H1 (cell line): ENCODE data around the gene SNAI1. TPM values are rescaled to one million over a fixed set of nuclear protein-coding genes. Genes with fewer than 3 reads are reported as not detected.

Experiments
- CTCF ChIA-PET: fragments of 300-600 bp; sonication (Branson Sonifier 250); formaldehyde crosslinking; loops from one replicate; lab custom pipeline; 2021; ENCODE audit not compliant: partially characterized antibody; lab: Charles Lee
- POLR2A ChIA-PET: fragments of 300-600 bp; sonication (Branson Sonifier 250); formaldehyde crosslinking; loops from one replicate; lab custom pipeline; 2021; ENCODE audit warnings: inconsistent platforms; ENCODE audit not compliant: partially characterized antibody; lab: Charles Lee
- DNase-seq, 2 experiments: peaks; one replicate each; pipeline versions ENCODE4 v3.0.0 to v3.0.0-alpha.2; 2010 to 2022; ENCODE audit warnings: low spot score in 2 of 2, low read depth in 1 of 2, mixed read lengths in 1 of 2
- FAIRE-seq: peaks from 2 replicates; lab custom pipeline; 2011; peaks lifted over from hg19 to GRCh38; lab: Jason Lieb, UNC
- H2AFZ ChIP-seq: 2 replicates; pipeline ENCODE4 v1.8.1; 2012; ENCODE audit warnings: low read length, inconsistent platforms
- H2AK5ac ChIP-seq: 2 replicates; pipeline ENCODE4 v1.6.1; 2013; ENCODE audit warnings: low read depth, low read length
- H2BK120ac ChIP-seq: replicated peaks from 2 replicates; pipeline ENCODE3; 2013; ENCODE audit warnings: low read depth, low read length, inconsistent platforms
- H2BK12ac ChIP-seq: 2 replicates; pipeline ENCODE4 v1.6.1; 2013; ENCODE audit warnings: low read depth, low read length
- H2BK15ac ChIP-seq: 2 replicates; pipeline ENCODE4 v1.6.1; 2013; ENCODE audit warnings: low read length
- H2BK20ac ChIP-seq: 2 replicates; pipeline ENCODE4 v1.6.1; 2013; ENCODE audit warnings: low read length
- H2BK5ac ChIP-seq: 2 replicates; pipeline ENCODE4 v1.6.1; 2013; ENCODE audit warnings: low read depth, low read length
- H3K14ac ChIP-seq: 2 replicates; pipeline ENCODE4 v1.6.1; 2013; ENCODE audit warnings: inconsistent platforms; ENCODE audit not compliant: insufficient read length
- H3K18ac ChIP-seq: 2 replicates; pipeline ENCODE4 v1.6.1; 2013; ENCODE audit warnings: low read length; ENCODE audit errors: extremely low read depth
- H3K23ac ChIP-seq: 2 replicates; pipeline ENCODE4 v1.6.1; 2013; ENCODE audit warnings: inconsistent platforms; ENCODE audit not compliant: insufficient read length
- H3K23me2 ChIP-seq: 2 replicates; pipeline ENCODE4 v1.6.1; 2013; ENCODE audit warnings: low read depth, low read length
- H3K27ac ChIP-seq: 2 replicates; pipeline ENCODE4 v1.6.1; 2011; ENCODE audit warnings: low read depth, low read length, inconsistent platforms
- H3K27me3 ChIP-seq, 4 experiments: replicated peaks in 1 of 4; 1 replicate in 1 of 4; 2 replicates in 3 of 4; pipeline versions ENCODE4 v1.6.1 to v1.8.1; 2011 to 2013; ENCODE audit warnings: low read length in 3 of 4, mild to moderate bottlenecking in 3 of 4, inconsistent platforms in 2 of 4, mixed read lengths in 2 of 4, moderate library complexity in 1 of 4; ENCODE audit not compliant: control insufficient read depth in 3 of 4, insufficient read depth in 3 of 4; ENCODE audit errors: extremely low read depth in 1 of 4
- H3K36me3 ChIP-seq, 4 experiments: 2 replicates each; pipeline versions ENCODE4 v1.6.1 to v1.8.1; 2011 to 2013; ENCODE audit warnings: mild to moderate bottlenecking in 4 of 4, low read length in 3 of 4, moderate library complexity in 2 of 4, control low read depth in 1 of 4, inconsistent platforms in 1 of 4; ENCODE audit not compliant: insufficient read depth in 4 of 4, control insufficient read depth in 2 of 4
- H3K4ac ChIP-seq: replicated peaks from 2 replicates; pipeline ENCODE3; 2013; ENCODE audit warnings: low read length, low read depth, mixed read lengths, inconsistent platforms; ENCODE audit not compliant: insufficient read length
- H3K4me1 ChIP-seq, 4 experiments: replicated peaks in 1 of 4; 1 replicate in 1 of 4; 2 replicates in 3 of 4; pipeline versions ENCODE4 v1.6.1 to v1.8.1; 2011 to 2013; ENCODE audit warnings: low read length in 3 of 4, inconsistent platforms in 2 of 4, mixed read lengths in 1 of 4; ENCODE audit not compliant: insufficient read depth in 4 of 4, control insufficient read depth in 3 of 4
- H3K4me2 ChIP-seq, 2 experiments: 2 replicates each; pipeline versions ENCODE4 v1.6.1 to v1.8.1; 2011 to 2013; ENCODE audit warnings: low read depth in 2 of 2, low read length in 2 of 2, control low read depth in 1 of 2, inconsistent platforms in 1 of 2, mild to moderate bottlenecking in 1 of 2; ENCODE audit not compliant: insufficient read depth in 1 of 2
- H3K4me3 ChIP-seq, 4 experiments: fragments of 200-600, 300-600 bp in 1 of 4; sonication (generic), shearing (Covaris generic), sonication (Bioruptor Twin) in 1 of 4; 2 replicates each; pipeline versions ENCODE4 v1.5.1 to v1.8.1; 2011 to 2016; ENCODE audit warnings: low read length in 4 of 4, low read depth in 3 of 4, control low read depth in 2 of 4, inconsistent platforms in 2 of 4, mild to moderate bottlenecking in 2 of 4, mixed read lengths in 1 of 4, moderate library complexity in 1 of 4; ENCODE audit not compliant: insufficient read depth in 2 of 4; ENCODE audit errors: extremely low read depth in 1 of 4
- H3K56ac ChIP-seq: replicated peaks from 2 replicates; pipeline ENCODE3; 2013; ENCODE audit warnings: low read depth, mild to moderate bottlenecking, mixed read lengths, low read length, inconsistent platforms; ENCODE audit not compliant: insufficient read length
- H3K79me1 ChIP-seq: 2 replicates; pipeline ENCODE4 v1.6.1; 2013; ENCODE audit warnings: low read depth, low read length, control low read depth
- H3K79me2 ChIP-seq, 2 experiments: 2 replicates each; pipeline versions ENCODE4 v1.6.1 to v1.8.1; 2012 to 2013; ENCODE audit warnings: low read length in 2 of 2, mild to moderate bottlenecking in 2 of 2, inconsistent platforms in 1 of 2; ENCODE audit not compliant: insufficient read depth in 2 of 2, control insufficient read depth in 1 of 2
- H3K9ac ChIP-seq, 4 experiments: replicated peaks in 1 of 4; 1 replicate in 1 of 4; 2 replicates in 3 of 4; pipeline versions ENCODE4 v1.6.1 to v1.8.1; 2011 to 2013; ENCODE audit warnings: low read depth in 3 of 4, low read length in 3 of 4, control low read depth in 2 of 4, mild to moderate bottlenecking in 2 of 4, moderate library complexity in 2 of 4, inconsistent platforms in 1 of 4; ENCODE audit errors: extremely low read depth in 1 of 4
- H3K9me3 ChIP-seq, 2 experiments: 2 replicates each; pipeline versions ENCODE4 v1.6.1 to v1.8.1; 2012 to 2013; ENCODE audit warnings: mild to moderate bottlenecking in 2 of 2, moderate library complexity in 2 of 2, control low read depth in 1 of 2, inconsistent platforms in 1 of 2, low read depth in 1 of 2, low read length in 1 of 2, mixed read lengths in 1 of 2; ENCODE audit not compliant: insufficient read depth in 2 of 2
- H4K20me1 ChIP-seq, 2 experiments: replicated peaks in 1 of 2; 2 replicates each; pipeline versions ENCODE3 to v1.8.1; 2011 to 2013; ENCODE audit warnings: inconsistent platforms in 2 of 2, low read length in 2 of 2, mild to moderate bottlenecking in 1 of 2; ENCODE audit not compliant: insufficient read depth in 2 of 2, control insufficient read depth in 1 of 2
- H4K5ac ChIP-seq: 2 replicates; pipeline ENCODE4 v1.6.1; 2013; ENCODE audit warnings: low read length, low read depth, mixed read lengths, inconsistent platforms; ENCODE audit not compliant: insufficient read length
- H4K8ac ChIP-seq: 2 replicates; pipeline ENCODE4 v1.8.0; 2013; ENCODE audit warnings: mild to moderate bottlenecking, moderate library complexity, low read length, inconsistent platforms; ENCODE audit not compliant: insufficient read depth; ENCODE audit errors: extremely low read depth
- H4K91ac ChIP-seq: replicated peaks from 2 replicates; pipeline ENCODE3; 2013; ENCODE audit warnings: low read length, mixed read lengths, inconsistent platforms; ENCODE audit not compliant: insufficient read length
- GTF2F1 ChIP-seq: IDR thresholded peaks from 2 replicates; pipeline ENCODE4 v1.6.1; 2012; ENCODE audit warnings: low read depth, low read length, improper control_type of control experiment, borderline replicate concordance
- MAFK ChIP-seq: IDR thresholded peaks from 2 replicates; pipeline ENCODE4 v1.6.1; 2012; ENCODE audit warnings: low read depth, mild to moderate bottlenecking, improper control_type of control experiment, low read length
- PHF8 ChIP-seq: fragments of 200-600 bp; sonication (generic); conservative IDR thresholded peaks from 2 replicates; pipeline ENCODE4 v1.7.1; 2012; ENCODE audit warnings: low read depth, mild to moderate bottlenecking, inconsistent platforms, low read length, moderate library complexity
- WGBS, 2 experiments: shearing (Covaris generic) in 1 of 2; methylation state at CpG; one replicate each; pipeline versions ENCODE4 v1.1.6 to v1.1.7; 2013 to 2015; ENCODE audit warnings: low lambda C conversion rate in 2 of 2, mixed read lengths in 2 of 2, inconsistent platforms in 1 of 2, low coverage in 1 of 2, missing lambda C conversion rate in 1 of 2; ENCODE audit not compliant: insufficient replicate concordance in 2 of 2, insufficient coverage in 1 of 2, insufficient read length in 1 of 2; ENCODE audit errors: extremely low coverage in 1 of 2, missing lambda C conversion rate in 1 of 2; 5-methylcytosine and 5-hydroxymethylcytosine counted together
- polyA plus RNA-seq, 7 experiments: library from polyadenylated mRNA; depleted of rRNA in 3 of 7; stranded (reverse) in 5 of 7; unstranded in 2 of 7; fragments of >200 nt in 5 of 7; fragments of 200-250 nt in 2 of 7; gene quantifications; 1 replicate in 5 of 7; 2 replicates in 1 of 7; 4 replicates in 1 of 7; pipeline versions ENCODE4 v1.2.1 to v1.2.3, GENCODE V29; 2011 to 2013; ENCODE audit warnings: missing spikeins in 2 of 7, mixed read lengths in 2 of 7
- total RNA-seq: library from RNA; stranded (reverse); fragmentation: NEBNext Ultra II Directional; extraction: Animal tissue kit (Norgen Biotek cat#: 25700); gene quantifications from 2 replicates; pipeline ENCODE4 v1.2.1, GENCODE V29; 2021
- TF ChIP-seq, protein P1 (sequence below), 3 experiments: IDR thresholded peaks; 1 replicate in 2 of 3; 2 replicates in 1 of 3; pipeline versions ENCODE4 v1.5.1 to v1.6.1; 2011; ENCODE audit warnings: low read length in 3 of 3, mild to moderate bottlenecking in 3 of 3, inconsistent platforms in 2 of 3, low read depth in 1 of 3, moderate library complexity in 1 of 3; ENCODE audit not compliant: insufficient read depth in 1 of 3; ENCODE audit errors: control extremely low read depth in 1 of 3
- TF ChIP-seq, protein P2 (sequence below): IDR thresholded peaks from 2 replicates; pipeline ENCODE4 v1.6.1; 2012; ENCODE audit warnings: inconsistent platforms

The SNAI1 gene
- total and polyA plus RNA-seq, 2 of the 8 experiments (the other 6 are each of a cell fraction or from before 2014, with no cell fraction given) = 6.5 to 8.0 TPM

DNA sequence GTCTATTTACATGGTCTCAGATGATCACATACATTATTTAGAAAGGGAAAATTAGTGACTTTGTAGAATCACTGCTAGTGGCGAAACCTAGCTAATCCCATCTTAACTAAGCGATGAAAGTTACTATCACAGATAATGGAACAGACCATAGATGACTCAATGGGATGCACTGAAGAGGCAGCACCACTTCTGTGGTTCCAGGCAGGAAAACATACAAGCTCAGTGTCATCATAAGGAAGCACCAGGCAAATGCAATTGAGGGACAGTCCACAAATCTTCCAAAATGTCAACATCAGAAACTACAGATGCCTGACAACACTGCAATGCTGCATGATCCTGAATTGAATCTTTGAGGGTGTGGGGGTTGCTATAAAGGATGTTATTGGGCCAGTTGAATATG, 15.9 kb upstream of the SNAI1 start:
- 91% methylated on average over 2 of the region's 2 CpGs; no CpG with 5 or more reads in 1 of the 2 experiments for WGBS, 2 experiments
- Histone ChIP-seq H2AFZ (no peak overlapping the region), H3K4me1 (peaks cover 0 to 7% (median 2%) of the 10 kb centered on the region in 4 experiments; a peak in 2 of 7 replicates), H4K8ac (no peak overlapping the region), H3K18ac (no peak overlapping the region), H3K4ac (no peak overlapping the region), H3K23me2 (no peaks in the 10 kb centered on the region), H3K79me2 (no peaks in the 10 kb centered on the region), H4K20me1 (no peaks in the 10 kb centered on the region), H2BK12ac (no peak overlapping the region), H3K9me3 (no peaks in the 10 kb centered on the region), H2BK15ac (no peak overlapping the region), H2BK5ac (no peak overlapping the region), H3K4me3 (no peak overlapping the region), H2AK5ac (no peak overlapping the region), H4K5ac (no peak overlapping the region), H3K23ac (no peak overlapping the region), H3K4me2 (no peak overlapping the region), H3K27me3 (no peaks in the 10 kb centered on the region), H3K9ac (no peak overlapping the region), H2BK120ac (no peak overlapping the region), H3K56ac (no peak overlapping the region), H2BK20ac (no peak overlapping the region), H3K14ac (no peak overlapping the region), H3K79me1 (no peaks in the 10 kb centered on the region), H3K27ac (no peak overlapping the region), H4K91ac (no peak overlapping the region), H3K36me3 (no peaks in the 10 kb centered on the region)
- FAIRE-seq = no peak
- ChIA-PET POLR2A (interaction anchor here (1.5 kb wide), 1 partner anchor 17 kb away, joined by 4 read pairs; no protein-coding TSS in a partner anchor), CTCF (interaction anchor here (0.6 to 3.9 kb wide), 6 partner anchors 12 to 160 kb away, joined by 3 to 22 read pairs (median 8); no protein-coding TSS in a partner anchor)
- no peak for DNase-seq
- TF ChIP-seq, protein P1, sequence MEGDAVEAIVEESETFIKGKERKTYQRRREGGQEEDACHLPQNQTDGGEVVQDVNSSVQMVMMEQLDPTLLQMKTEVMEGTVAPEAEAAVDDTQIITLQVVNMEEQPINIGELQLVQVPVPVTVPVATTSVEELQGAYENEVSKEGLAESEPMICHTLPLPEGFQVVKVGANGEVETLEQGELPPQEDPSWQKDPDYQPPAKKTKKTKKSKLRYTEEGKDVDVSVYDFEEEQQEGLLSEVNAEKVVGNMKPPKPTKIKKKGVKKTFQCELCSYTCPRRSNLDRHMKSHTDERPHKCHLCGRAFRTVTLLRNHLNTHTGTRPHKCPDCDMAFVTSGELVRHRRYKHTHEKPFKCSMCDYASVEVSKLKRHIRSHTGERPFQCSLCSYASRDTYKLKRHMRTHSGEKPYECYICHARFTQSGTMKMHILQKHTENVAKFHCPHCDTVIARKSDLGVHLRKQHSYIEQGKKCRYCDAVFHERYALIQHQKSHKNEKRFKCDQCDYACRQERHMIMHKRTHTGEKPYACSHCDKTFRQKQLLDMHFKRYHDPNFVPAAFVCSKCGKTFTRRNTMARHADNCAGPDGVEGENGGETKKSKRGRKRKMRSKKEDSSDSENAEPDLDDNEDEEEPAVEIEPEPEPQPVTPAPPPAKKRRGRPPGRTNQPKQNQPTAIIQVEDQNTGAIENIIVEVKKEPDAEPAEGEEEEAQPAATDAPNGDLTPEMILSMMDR (IDR thresholded peaks at IDR 0.05; ENCODE audit: control extremely low read depth in 1 of 3, insufficient read depth in 1 of 3, low read depth in 1 of 3, low read length in 3 of 3) = no peak
- TF ChIP-seq, protein P2, sequence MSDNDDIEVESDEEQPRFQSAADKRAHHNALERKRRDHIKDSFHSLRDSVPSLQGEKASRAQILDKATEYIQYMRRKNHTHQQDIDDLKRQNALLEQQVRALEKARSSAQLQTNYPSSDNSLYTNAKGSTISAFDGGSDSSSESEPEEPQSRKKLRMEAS = no peak
- TF ChIP-seq GTF2F1 (no peak), PHF8 (no peak), MAFK (no peak)
